Measurements from ENCODE around the gene GSTM2.

GRCh38 chr1:109634292-109634691 lies 33.6 kb upstream of the GSTM2 start:
- TF ChIP-seq CTCF (IDR thresholded peaks at IDR 0.05; ENCODE audit: extremely low read depth in 1 of 2, insufficient read depth in 1 of 2, low read depth in 1 of 2, low read length in 2 of 2) (no peak), EZH2 (IDR thresholded peaks at IDR 0.05; ENCODE audit: borderline replicate concordance, low read depth, low read length, severe bottlenecking) (no peak), POLR2A (IDR thresholded peaks at IDR 0.05; ENCODE audit: low read depth, low read length) (no peak), FOS (IDR thresholded peaks at IDR 0.05; ENCODE audit: borderline replicate concordance, insufficient read depth, low read length) (no peak), MAX (IDR thresholded peaks at IDR 0.05; ENCODE audit: insufficient read depth, insufficient read length) (no peak), POLR2AphosphoS5 (IDR thresholded peaks at IDR 0.05; ENCODE audit: insufficient read depth, low read depth, low read length) (no peak)
